K562 (cell line): ENCODE measurements around the gene TBXAS1. TPM values are rescaled to one million over a fixed set of nuclear protein-coding genes. Genes with fewer than 3 reads are reported as not detected.

Source experiments
- CHD7 ChIP-seq: fragments of 200-600 bp; sonication (generic); IDR thresholded peaks from one replicate; pipeline ENCODE4 v1.6.1; 2012; ENCODE audit warnings: mild to moderate bottlenecking, low read depth, low read length, inconsistent platforms
- polyA plus RNA-seq, 8 experiments: library from polyadenylated mRNA; depleted of rRNA in 4 of 8; stranded (reverse) in 5 of 8; unstranded in 3 of 8; fragments of >200 nt; fragmentation: Nextera tagmentation in 2 of 8; fragmentation: Illumina TruSeq in 1 of 8; extraction: Ambion mirVana in 2 of 8; extraction: Trizol in 1 of 8; gene quantifications; 2 replicates each; pipeline versions ENCODE4 v1.2.1 to v1.2.3, GENCODE V29; 2011 to 2014; ENCODE audit warnings: inconsistent platforms in 1 of 8, missing spikeins in 1 of 8
- total RNA-seq, 7 experiments: library from RNA; depleted of rRNA in 6 of 7; stranded (reverse); fragments of >200 nt in 6 of 7; fragmentation: Illumina TruSeq in 2 of 7; extraction: Trizol in 2 of 7; gene quantifications; 2 replicates each; pipeline versions ENCODE4 v1.2.1 to v1.2.3, GENCODE V29; 2011 to 2021; ENCODE audit warnings: low replicate concordance in 1 of 7

Gene TBXAS1
- total and polyA plus RNA-seq, 9 of the 15 experiments (the other 6 are each of a cell fraction or from before 2014, with no cell fraction given), result 1.1 to 8.3 (median 1.9) TPM

DNA sequence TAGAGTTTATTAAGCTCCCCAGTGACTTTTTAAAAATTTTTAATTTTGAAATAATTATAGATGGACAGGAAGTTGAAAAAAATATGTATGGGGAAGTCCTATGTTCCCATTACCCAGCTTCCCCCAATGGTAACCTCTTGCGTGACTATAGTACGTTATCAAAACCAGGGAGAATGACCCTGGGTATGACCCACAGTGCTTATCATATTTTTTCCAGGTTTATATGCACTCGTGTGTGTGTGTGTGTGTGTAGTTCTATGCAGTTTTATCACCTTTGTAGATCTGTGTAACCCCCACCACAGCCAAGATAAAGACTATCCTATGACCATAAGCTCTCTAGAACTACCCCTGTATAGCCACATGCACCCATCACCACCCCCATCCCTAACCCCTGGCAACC is 72.8 kb downstream of the TBXAS1 start (continued):
- no peak for TF ChIP-seq CHD7
